Measurements from ENCODE around the gene ZNF541.

ZNF541 gene

DNA sequence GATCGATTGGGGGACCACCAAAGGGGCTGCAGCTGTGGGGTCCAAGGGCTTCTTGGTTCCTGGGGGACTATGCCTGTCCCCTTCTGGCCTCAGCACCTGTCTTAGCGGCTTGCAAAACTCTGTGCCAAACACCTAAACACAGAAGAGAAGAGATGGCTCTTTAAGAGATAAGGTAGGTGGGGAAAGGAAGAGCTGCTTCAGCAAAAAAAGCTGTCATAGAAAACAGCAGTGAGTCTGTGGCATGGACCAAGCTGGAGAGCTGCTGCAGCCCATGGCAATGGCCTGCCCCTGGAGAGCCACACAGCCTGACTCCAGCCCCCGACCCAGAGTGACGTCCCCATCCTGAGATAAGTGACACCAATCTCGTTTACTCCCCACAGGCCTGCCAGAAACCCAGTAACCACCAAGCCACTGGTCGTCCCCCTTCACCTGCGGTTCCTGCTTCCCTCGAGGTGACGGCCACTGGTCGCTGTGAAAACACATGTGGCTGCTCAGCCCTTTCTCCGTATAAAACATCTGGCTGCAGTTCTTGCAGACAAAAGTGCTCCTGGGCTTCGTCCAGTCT lies 33.1 kb downstream of the ZNF541 start:
- no peak overlapping the region for H3K27ac ChIP-seq (replicated peaks; ENCODE audit: low read length)
- no CpG with 5 or more reads among the region's 12 CpGs for WGBS, 2 donors (ENCODE audit: extremely low coverage in 2 of 2, insufficient read length in 2 of 2, insufficient replicate concordance in 1 of 2)
- H3K23ac ChIP-seq (ENCODE audit: low read depth, low read length, poor library complexity): peak overlapping the region; percentile 89

DNA sequence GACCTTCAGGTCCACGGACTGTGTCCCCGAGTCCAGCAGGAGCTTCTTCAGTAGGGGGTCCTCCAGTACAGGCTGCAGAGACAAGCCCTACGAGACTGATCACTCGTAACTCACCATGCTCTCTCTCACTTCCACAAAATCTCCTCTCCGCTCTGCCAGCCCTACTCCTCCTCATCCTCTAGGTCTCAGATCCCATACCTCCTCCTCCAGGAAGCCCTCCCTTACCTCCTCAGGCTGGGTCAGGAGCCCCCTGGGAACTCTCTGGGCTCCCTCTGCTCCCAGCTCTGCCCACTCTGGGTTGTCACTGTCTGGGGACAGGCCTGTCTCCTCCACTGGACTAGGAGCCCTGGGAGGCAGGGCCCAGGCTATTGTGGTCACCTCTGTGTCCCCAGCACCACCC lies 34.1 kb downstream of the ZNF541 start:
- H3K23ac ChIP-seq (ENCODE audit: low read depth, low read length, poor library complexity): no peak overlapping the region
- H3K4me1 ChIP-seq (ENCODE audit: control insufficient read depth in 2 of 2, insufficient read depth in 1 of 2, low read depth in 1 of 2, low read length in 2 of 2): no peaks in the 10 kb centered on the region
- no peak overlapping the region for H3K4me3 ChIP-seq (ENCODE audit: low read length in 2 of 2)
- no peak overlapping the region for H3K27ac ChIP-seq (replicated peaks; ENCODE audit: low read length)
- H2AK5ac ChIP-seq (ENCODE audit: low read depth, low read length): peak overlapping the region; percentile 61
- no peak overlapping the region for H3K18ac ChIP-seq (ENCODE audit: low read length)
- no peaks in the 10 kb centered on the region for H3K79me1 ChIP-seq (ENCODE audit: low read depth, low read length)
- no peak overlapping the region for H2AFZ ChIP-seq (ENCODE audit: low read length)
- no peak overlapping the region for H2BK12ac ChIP-seq (ENCODE audit: low read length)
- no peaks in the 10 kb centered on the region for H3K9me3 ChIP-seq (replicated peaks in 1 of 2; ENCODE audit: control insufficient read depth in 2 of 2, insufficient read depth in 1 of 2, low read depth in 1 of 2, low read length in 2 of 2)
- H3K14ac ChIP-seq (ENCODE audit: low read length): no peak overlapping the region
- H3K27me3 ChIP-seq (ENCODE audit: control insufficient read depth in 3 of 3, insufficient read depth in 3 of 3, low read depth in 1 of 3, low read length in 3 of 3): peaks cover 0 to 29% (median 0%) of the 10 kb centered on the region in 3 experiments
- no peak overlapping the region for H3K4ac ChIP-seq (ENCODE audit: low read length)
- no peak overlapping the region for H2BK120ac ChIP-seq (ENCODE audit: low read depth, low read length)
- no peak overlapping the region for H2BK5ac ChIP-seq (ENCODE audit: low read length)
- H3K4me2 ChIP-seq (ENCODE audit: insufficient read depth, low read length, poor library complexity, severe bottlenecking): no peak overlapping the region
- H2BK15ac ChIP-seq (ENCODE audit: low read length): no peak overlapping the region
- no peak overlapping the region for H4K8ac ChIP-seq (ENCODE audit: low read depth, low read length)
- no peaks in the 10 kb centered on the region for H3K36me3 ChIP-seq (replicated peaks in 1 of 2; ENCODE audit: control insufficient read depth in 2 of 2, insufficient read depth in 2 of 2, low read length in 2 of 2)
- no CpG with 5 or more reads among the region's 5 CpGs for WGBS, 2 donors (ENCODE audit: extremely low coverage in 2 of 2, insufficient read length in 2 of 2, insufficient replicate concordance in 1 of 2)
- DNase-seq (ENCODE audit: low spot score): no peak
- no peak overlapping the region for H3K9ac ChIP-seq (ENCODE audit: low read depth, low read length, poor library complexity)
- H4K91ac ChIP-seq (ENCODE audit: low read depth, low read length, poor library complexity): no peak overlapping the region

More for the DNA sequence above, 33.1 kb downstream of the ZNF541 start:
- no peak overlapping the region for H3K4ac ChIP-seq (ENCODE audit: low read length)
- no peaks in the 10 kb centered on the region for H3K79me1 ChIP-seq (ENCODE audit: low read depth, low read length)
- H4K8ac ChIP-seq (ENCODE audit: low read depth, low read length): no peak overlapping the region
- H3K9ac ChIP-seq (ENCODE audit: low read depth, low read length, poor library complexity): no peak overlapping the region
- no peaks in the 10 kb centered on the region for H3K9me3 ChIP-seq (replicated peaks in 1 of 2; ENCODE audit: control insufficient read depth in 2 of 2, insufficient read depth in 1 of 2, low read depth in 1 of 2, low read length in 2 of 2)
- peak overlapping the region in 1 of 2 donors; percentile 46 for H3K4me3 ChIP-seq (ENCODE audit: low read length in 2 of 2)
- no peak overlapping the region for H2BK120ac ChIP-seq (ENCODE audit: low read depth, low read length)
- no peaks in the 10 kb centered on the region for H3K4me1 ChIP-seq (ENCODE audit: control insufficient read depth in 2 of 2, insufficient read depth in 1 of 2, low read depth in 1 of 2, low read length in 2 of 2)
- no peaks in the 10 kb centered on the region for H3K36me3 ChIP-seq (replicated peaks in 1 of 2; ENCODE audit: control insufficient read depth in 2 of 2, insufficient read depth in 2 of 2, low read length in 2 of 2)
- no peak overlapping the region for H2AFZ ChIP-seq (ENCODE audit: low read length)
- peaks cover 0 to 29% (median 0%) of the 10 kb centered on the region in 3 experiments for H3K27me3 ChIP-seq (ENCODE audit: control insufficient read depth in 3 of 3, insufficient read depth in 3 of 3, low read depth in 1 of 3, low read length in 3 of 3)
- H2BK15ac ChIP-seq (ENCODE audit: low read length): no peak overlapping the region
- no peak overlapping the region for H2BK12ac ChIP-seq (ENCODE audit: low read length)
- H2AK5ac ChIP-seq (ENCODE audit: low read depth, low read length): no peak overlapping the region
- no peak overlapping the region for H4K91ac ChIP-seq (ENCODE audit: low read depth, low read length, poor library complexity)
- peak overlapping the region; percentile 82 for H3K14ac ChIP-seq (ENCODE audit: low read length)
- peak overlapping the region; percentile 57 for H3K18ac ChIP-seq (ENCODE audit: low read length)
- DNase-seq (ENCODE audit: low spot score): no peak
- H3K4me2 ChIP-seq (ENCODE audit: insufficient read depth, low read length, poor library complexity, severe bottlenecking): no peak overlapping the region
- H2BK5ac ChIP-seq (ENCODE audit: low read length): no peak overlapping the region

DNA sequence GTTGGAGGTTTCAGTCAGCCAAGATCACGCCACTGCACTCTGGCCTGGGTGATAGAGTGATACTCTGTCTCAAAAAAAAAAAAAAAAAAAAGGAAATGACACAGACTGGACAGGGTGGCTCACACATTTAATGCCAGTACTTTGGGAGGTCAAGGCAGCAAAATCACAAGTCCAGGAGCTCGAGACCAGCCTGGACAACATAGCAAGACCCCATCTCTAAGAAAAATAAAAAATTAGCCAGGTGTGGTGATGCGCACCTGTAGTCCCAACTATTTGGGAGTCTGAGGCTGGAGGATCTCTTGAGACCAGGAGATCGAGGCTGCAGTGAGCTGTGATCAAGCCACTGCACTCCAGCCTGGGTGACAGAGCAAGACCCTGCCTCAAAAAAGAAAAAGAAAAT lies 35.5 kb downstream of the ZNF541 start:
- Histone ChIP-seq H3K27ac (replicated peaks; ENCODE audit: low read length) (no peak overlapping the region), H3K18ac (ENCODE audit: low read length) (no peak overlapping the region), H3K79me1 (ENCODE audit: low read depth, low read length) (no peaks in the 10 kb centered on the region), H2AK5ac (ENCODE audit: low read depth, low read length) (no peak overlapping the region), H3K4me2 (ENCODE audit: insufficient read depth, low read length, poor library complexity, severe bottlenecking) (no peak overlapping the region), H2BK12ac (ENCODE audit: low read length) (no peak overlapping the region), H4K91ac (ENCODE audit: low read depth, low read length, poor library complexity) (no peak overlapping the region), H2BK15ac (ENCODE audit: low read length) (no peak overlapping the region), H4K8ac (ENCODE audit: low read depth, low read length) (no peak overlapping the region), H3K23ac (ENCODE audit: low read depth, low read length, poor library complexity) (no peak overlapping the region), H3K14ac (ENCODE audit: low read length) (no peak overlapping the region), H3K4me1 (ENCODE audit: control insufficient read depth in 2 of 2, insufficient read depth in 1 of 2, low read depth in 1 of 2, low read length in 2 of 2) (no peaks in the 10 kb centered on the region), H2BK5ac (ENCODE audit: low read length) (no peak overlapping the region), H3K9ac (ENCODE audit: low read depth, low read length, poor library complexity) (no peak overlapping the region), H3K36me3 (replicated peaks in 1 of 2; ENCODE audit: control insufficient read depth in 2 of 2, insufficient read depth in 2 of 2, low read length in 2 of 2) (no peaks in the 10 kb centered on the region), H3K4me3 (ENCODE audit: low read length in 2 of 2) (no peak overlapping the region), H3K27me3 (ENCODE audit: control insufficient read depth in 3 of 3, insufficient read depth in 3 of 3, low read depth in 1 of 3, low read length in 3 of 3) (peaks cover 0 to 29% (median 0%) of the 10 kb centered on the region in 3 experiments), H2BK120ac (ENCODE audit: low read depth, low read length) (no peak overlapping the region), H3K4ac (ENCODE audit: low read length) (no peak overlapping the region), H3K9me3 (replicated peaks in 1 of 2; ENCODE audit: control insufficient read depth in 2 of 2, insufficient read depth in 1 of 2, low read depth in 1 of 2, low read length in 2 of 2) (no peaks in the 10 kb centered on the region), H2AFZ (ENCODE audit: low read length) (no peak overlapping the region)
- no CpG with 5 or more reads among the region's 4 CpGs for WGBS, 2 donors (ENCODE audit: extremely low coverage in 2 of 2, insufficient read length in 2 of 2, insufficient replicate concordance in 1 of 2)
- DNase-seq (ENCODE audit: low spot score): no peak

DNA sequence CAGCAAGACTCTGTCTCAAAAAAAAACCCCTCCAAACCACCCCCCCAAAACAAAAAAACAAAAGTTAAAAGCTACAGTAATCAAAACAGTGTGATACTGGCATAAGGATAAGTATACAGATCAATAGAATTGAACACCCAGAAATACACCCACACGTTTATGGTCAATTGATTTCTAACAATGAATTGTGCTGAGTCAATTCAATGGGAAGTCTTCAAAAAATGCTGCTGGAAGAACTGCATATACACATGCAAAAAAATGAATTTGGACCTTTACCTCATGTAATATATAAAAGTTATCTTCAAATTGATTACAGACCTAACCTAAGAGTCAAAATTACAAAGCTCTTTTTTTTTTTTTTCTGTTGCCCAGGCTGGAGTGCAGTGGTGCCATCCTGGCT lies 38.3 kb downstream of the ZNF541 start:
- no peak overlapping the region for H3K27ac ChIP-seq (replicated peaks; ENCODE audit: low read length)
- H3K4me2 ChIP-seq (ENCODE audit: insufficient read depth, low read length, poor library complexity, severe bottlenecking): no peak overlapping the region
- no peak overlapping the region for H3K14ac ChIP-seq (ENCODE audit: low read length)
- no peak overlapping the region for H3K9ac ChIP-seq (ENCODE audit: low read depth, low read length, poor library complexity)
- no peak overlapping the region for H2BK5ac ChIP-seq (ENCODE audit: low read length)
- H3K18ac ChIP-seq (ENCODE audit: low read length): no peak overlapping the region
- no peak overlapping the region for H4K8ac ChIP-seq (ENCODE audit: low read depth, low read length)
- no peak overlapping the region for H3K4ac ChIP-seq (ENCODE audit: low read length)
- H3K36me3 ChIP-seq (replicated peaks in 1 of 2; ENCODE audit: control insufficient read depth in 2 of 2, insufficient read depth in 2 of 2, low read length in 2 of 2): no peaks in the 10 kb centered on the region
- H2BK15ac ChIP-seq (ENCODE audit: low read length): no peak overlapping the region
- no peak overlapping the region for H2AK5ac ChIP-seq (ENCODE audit: low read depth, low read length)
- no peaks in the 10 kb centered on the region for H3K4me1 ChIP-seq (ENCODE audit: control insufficient read depth in 2 of 2, insufficient read depth in 1 of 2, low read depth in 1 of 2, low read length in 2 of 2)
- no peak overlapping the region for H2BK120ac ChIP-seq (ENCODE audit: low read depth, low read length)
- H3K23ac ChIP-seq (ENCODE audit: low read depth, low read length, poor library complexity): no peak overlapping the region
- H4K91ac ChIP-seq (ENCODE audit: low read depth, low read length, poor library complexity): no peak overlapping the region
- H3K9me3 ChIP-seq (replicated peaks in 1 of 2; ENCODE audit: control insufficient read depth in 2 of 2, insufficient read depth in 1 of 2, low read depth in 1 of 2, low read length in 2 of 2): no peaks in the 10 kb centered on the region
- H2AFZ ChIP-seq (ENCODE audit: low read length): no peak overlapping the region
- no peaks in the 10 kb centered on the region for H3K79me1 ChIP-seq (ENCODE audit: low read depth, low read length)
- H2BK12ac ChIP-seq (ENCODE audit: low read length): no peak overlapping the region
- no peak for DNase-seq (ENCODE audit: low spot score)
- no CpG with 5 or more reads among the region's 1 CpG for WGBS, 2 donors (ENCODE audit: extremely low coverage in 2 of 2, insufficient read length in 2 of 2, insufficient replicate concordance in 1 of 2)
- no peak overlapping the region for H3K4me3 ChIP-seq (ENCODE audit: low read length in 2 of 2)
- H3K27me3 ChIP-seq (ENCODE audit: control insufficient read depth in 3 of 3, insufficient read depth in 3 of 3, low read depth in 1 of 3, low read length in 3 of 3): peaks cover 0 to 29% (median 0%) of the 10 kb centered on the region in 3 experiments
